Cortex of kidney (tissue), 1 donor: Measurements from ENCODE around the gene TRIM56.
"Not testable (repeated sequence)": the region's sequence is repeated elsewhere in the genome, so short reads cannot be mapped to it uniquely, and the experiment has no call there.

ENCODE experiments used
- DNase-seq: peaks from one replicate; lab custom pipeline; 2025; lab: John Stamatoyannopoulos, UW

Gene TRIM56

DNA sequence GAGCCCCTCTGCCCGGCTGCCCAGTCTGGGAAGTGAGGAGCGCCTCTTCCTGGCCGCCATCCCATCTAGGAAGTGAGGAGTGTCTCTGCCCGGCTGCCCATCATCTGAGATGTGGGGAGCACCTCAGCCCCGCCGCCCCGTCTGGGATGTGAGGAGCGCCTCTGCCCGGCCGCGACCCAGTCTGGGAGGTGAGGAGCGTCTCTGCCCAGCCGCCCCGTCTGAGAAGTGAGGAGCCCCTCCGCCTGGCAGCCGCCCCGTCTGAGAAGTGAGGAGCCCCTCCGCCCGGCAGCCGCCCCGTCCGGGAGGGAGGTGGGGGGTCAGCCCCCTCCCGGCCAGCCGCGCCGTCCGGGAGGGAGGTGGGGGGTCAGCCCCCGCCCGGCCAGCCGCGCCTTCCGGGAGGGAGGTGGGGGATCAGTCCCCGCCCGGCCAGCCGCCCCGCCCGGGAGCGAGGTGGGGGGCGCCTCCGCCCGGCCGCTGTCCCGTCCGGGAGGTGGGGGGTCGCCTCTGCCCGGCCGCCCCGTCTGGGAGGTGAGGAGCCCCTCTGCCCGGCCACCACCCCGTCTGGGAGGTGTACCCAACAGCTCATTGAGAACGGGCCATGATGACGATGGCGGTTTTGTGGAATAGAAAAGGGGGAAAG, 7.1 kb downstream of the TRIM56 start:
- not testable (repeated sequence) for DNase-seq

- no peak for DNase-seq
Observed at GRCh38 chr7:101093906-101094305, 8.6 kb downstream of the TRIM56 start.

GRCh38 chr7:101094376-101094775, 9.1 kb downstream of the TRIM56 start:
- no peak for DNase-seq

GRCh38 chr7:101094791-101095375, 9.6 kb downstream of the TRIM56 start:
- DNase-seq, result no peak

DNA sequence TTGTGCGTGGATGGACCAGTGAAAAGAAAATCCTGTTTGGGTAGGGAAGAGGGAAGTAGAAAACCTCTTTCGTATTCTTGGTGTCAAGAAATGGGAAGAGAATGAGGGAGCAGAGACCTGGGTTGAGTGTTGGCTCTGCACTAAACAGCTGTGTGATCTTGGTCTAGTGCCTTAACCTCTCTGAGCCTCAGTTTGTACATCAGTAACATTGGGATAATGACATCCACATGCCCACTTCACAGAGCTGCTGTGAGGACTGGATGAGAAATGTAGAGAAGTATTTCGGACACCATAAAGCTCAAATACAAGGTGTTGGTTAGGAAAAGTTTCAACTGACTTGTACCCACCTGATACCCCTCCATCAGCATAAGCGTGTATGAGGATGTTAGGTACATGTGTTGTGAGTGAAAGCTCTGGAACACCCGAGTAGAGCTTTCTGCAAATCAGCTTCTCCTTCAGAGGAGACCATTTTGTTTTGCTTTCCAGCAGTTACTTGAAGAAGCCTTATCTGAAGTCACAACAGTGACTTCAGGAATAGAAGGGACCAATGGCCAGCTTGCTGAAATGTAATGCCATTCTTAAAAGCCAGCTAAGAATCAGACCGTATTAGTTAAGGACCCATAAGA, 11.2 kb downstream of the TRIM56 start:
- no peak for DNase-seq

DNA sequence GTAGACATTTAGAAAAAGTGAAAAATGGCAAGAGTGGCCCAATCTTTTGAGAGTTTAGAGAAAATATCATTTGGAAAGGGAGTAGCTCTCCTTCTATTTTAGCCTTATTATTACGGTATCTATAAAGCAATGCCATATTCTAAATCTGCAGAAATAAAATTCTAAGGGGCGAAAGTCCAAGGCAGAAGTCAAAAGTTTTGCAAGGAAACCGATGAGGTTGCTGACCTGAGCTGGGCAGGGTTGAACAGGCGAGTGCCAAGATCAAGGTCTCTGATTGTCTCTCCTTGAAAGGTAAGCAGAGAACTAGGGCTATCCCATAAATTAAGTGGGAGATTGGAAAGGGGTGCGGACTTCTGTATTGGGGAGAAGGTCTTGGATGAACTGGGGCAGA, 11.7 kb downstream of the TRIM56 start:
- DNase-seq, result no peak

- no peak for DNase-seq
Observed at GRCh38 chr7:101097561-101097960, 12.3 kb downstream of the TRIM56 start.

DNA sequence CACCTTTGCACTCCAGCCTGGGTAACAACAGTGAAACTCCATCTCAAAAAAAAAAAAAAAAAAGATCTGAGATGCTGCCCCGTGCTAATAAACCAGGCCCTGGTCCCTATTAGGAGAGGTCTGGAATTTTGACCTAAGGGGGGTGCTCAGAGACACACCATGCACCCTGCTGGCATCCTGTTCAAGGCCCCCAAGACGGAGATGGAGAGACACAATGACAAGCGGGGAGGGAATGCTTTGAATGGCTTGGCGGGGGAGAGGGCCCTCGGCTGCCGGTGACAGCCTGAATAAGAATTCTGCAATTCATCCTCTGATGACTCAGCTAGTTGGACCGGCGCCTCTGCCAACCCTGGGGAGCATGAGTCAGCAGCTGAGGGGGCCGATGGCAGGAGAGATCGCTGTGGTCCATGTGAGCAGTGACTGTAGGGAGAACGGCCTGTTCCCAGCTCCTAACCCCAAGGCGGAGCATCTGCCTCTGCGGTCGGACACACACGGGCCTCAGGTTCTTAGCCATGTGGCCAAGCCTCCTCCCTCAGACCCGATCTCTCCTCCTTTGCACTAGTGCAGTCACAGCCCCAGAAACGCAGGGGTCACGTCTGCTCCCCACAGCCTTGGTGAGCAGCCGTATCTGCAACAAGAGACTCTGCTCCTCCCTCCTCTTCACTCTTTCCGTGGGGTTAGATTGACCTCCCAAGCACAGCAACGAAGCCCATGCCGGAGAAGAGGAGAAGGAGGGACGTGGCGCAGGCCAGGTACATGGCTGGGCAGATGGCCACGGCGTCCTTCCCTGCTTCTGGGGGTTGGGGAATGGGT, 14.9 kb downstream of the TRIM56 start:
- no peak for DNase-seq

GRCh38 chr7:101100858-101101847, 15.9 kb downstream of the TRIM56 start:
- no peak for DNase-seq

DNA sequence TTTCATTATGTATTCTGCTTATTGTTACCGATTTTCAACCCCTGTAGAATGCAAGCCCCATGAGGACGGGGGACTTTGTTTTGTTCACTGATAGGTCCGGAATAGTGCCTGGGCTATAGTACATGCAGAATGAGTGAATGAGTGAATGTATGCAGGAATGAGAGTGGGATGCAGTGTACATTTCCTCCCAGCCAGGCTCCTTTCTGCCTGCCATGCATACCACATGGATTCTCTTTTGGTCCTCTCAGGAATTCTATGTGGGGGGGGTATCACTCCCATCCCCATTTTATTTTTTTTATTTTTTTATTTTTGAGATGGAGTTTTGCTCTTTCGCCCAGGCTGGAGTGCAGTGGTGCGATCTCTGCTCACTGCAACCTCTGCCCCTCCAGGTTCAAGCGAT, 16.7 kb downstream of the TRIM56 start:
- no peak for DNase-seq

GRCh38 chr7:101103701-101104100, 18.4 kb downstream of the TRIM56 start:
- not testable (repeated sequence) for DNase-seq

GRCh38 chr7:101104193-101104713, 19.0 kb downstream of the TRIM56 start:
- no peak for DNase-seq

- no peak for DNase-seq
Observed at GRCh38 chr7:101104799-101105198, 19.5 kb downstream of the TRIM56 start.

- DNase-seq, result not testable (repeated sequence)
Observed at GRCh38 chr7:101105248-101105647, 20.0 kb downstream of the TRIM56 start.

DNA sequence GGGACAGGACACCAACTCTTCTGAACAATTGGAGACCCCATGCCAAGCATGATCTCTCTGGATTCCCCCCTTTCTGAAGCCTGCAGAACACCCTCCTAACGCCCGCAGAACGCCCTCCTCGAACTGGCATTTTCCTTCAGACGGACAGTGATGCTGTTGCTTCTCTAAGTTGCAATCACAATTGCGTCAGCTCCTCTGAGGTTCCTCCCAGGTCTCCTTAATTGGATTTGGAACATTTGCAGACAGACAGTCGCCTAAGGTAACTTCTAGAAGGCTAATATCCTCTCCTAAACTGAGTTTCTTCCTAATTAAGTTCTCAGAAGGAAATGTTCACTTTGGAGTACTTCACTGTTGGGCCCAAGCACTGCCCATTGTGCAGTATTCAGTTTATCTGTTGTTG, 21.1 kb downstream of the TRIM56 start:
- no peak for DNase-seq

- DNase-seq, result no peak
Observed at GRCh38 chr7:101108330-101108857, 23.1 kb downstream of the TRIM56 start.

GRCh38 chr7:101108961-101109360, 23.7 kb downstream of the TRIM56 start:
- DNase-seq, result no peak

DNA sequence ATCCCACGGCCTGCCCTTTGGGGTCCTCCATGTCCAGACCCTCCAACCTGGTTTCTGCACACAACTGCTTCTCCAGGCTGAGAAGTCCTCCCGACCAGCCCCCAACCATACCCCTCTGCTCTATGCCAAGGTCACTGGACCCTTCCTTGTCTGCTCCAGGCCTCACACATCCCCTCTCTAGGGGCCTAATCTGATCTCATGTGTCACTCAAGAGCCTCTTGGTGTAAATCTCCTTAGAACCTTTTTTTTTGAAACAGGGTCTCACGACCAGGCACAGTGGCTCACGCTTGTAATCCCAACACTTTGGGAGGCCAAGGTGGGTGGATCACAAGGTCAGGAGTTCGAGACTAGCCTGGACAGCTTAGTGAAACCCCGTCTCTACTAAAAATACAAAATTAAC, 24.1 kb downstream of the TRIM56 start:
- no peak for DNase-seq

GRCh38 chr7:101111261-101111660, 26.0 kb downstream of the TRIM56 start:
- DNase-seq, result no peak

DNA sequence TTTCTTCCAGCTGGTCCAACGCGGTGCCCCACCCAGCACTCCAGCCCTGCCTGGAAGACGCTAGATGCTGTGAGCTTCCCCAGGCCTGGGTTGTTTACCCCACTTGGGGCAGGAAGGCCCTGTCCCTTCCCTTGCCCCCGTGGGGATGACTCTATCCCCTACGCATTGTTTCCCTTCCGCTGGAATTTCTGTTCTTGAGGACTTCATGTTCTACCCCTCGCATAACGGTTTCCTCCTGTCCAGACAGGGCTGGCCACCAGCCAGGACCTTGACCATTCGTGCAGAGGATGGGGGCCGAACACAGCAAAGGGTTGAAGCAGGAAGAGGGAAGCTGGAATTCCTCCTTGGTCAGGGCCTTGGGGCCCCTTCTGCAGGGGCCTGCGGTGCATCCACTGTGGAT, 27.0 kb downstream of the TRIM56 start:
- no peak for DNase-seq

- not testable (repeated sequence) for DNase-seq
Observed at GRCh38 chr7:101113140-101113539, 27.9 kb downstream of the TRIM56 start.
